Midbrain (tissue), 1 donor: Measurements from ENCODE around the gene SLC6A12.
"Not testable (repeated sequence)": the region's sequence is repeated elsewhere in the genome, so short reads cannot be mapped to it uniquely, and the experiment has no call there.

Source experiments
- DNase-seq: peaks from one replicate; lab custom pipeline; 2025; lab: John Stamatoyannopoulos, UW

Gene SLC6A12

GRCh38 chr12:214003-214741 lies at the start of gene SLC6A12:
Gene SLC6A12, minus strand, starts transcription at chr12:214157. Its CDS starts 4,171 bp downstream, at chr12:209986.
- DNase-seq, result no peak

GRCh38 chr12:263574-263973 lies 49.6 kb upstream of the SLC6A12 start:
- no peak for DNase-seq

- DNase-seq, result no peak
These were observed 48.9 kb upstream of the SLC6A12 start, which contains the start of gene SLC6A13 for GRCh38 chr12:262817-263216. Gene SLC6A13, minus strand, starts transcription at chr12:262836. Its CDS starts 2,784 bp downstream, at chr12:260052.

- DNase-seq, result no peak
These were observed 48.2 kb upstream of the SLC6A12 start for GRCh38 chr12:262113-262512.

GRCh38 chr12:257521-258321 lies 43.8 kb upstream of the SLC6A12 start:
- DNase-seq, result no peak

GRCh38 chr12:256958-257357 lies 43.0 kb upstream of the SLC6A12 start:
- no peak for DNase-seq

- no peak for DNase-seq
These were observed 42.3 kb upstream of the SLC6A12 start for GRCh38 chr12:256225-256624.

GRCh38 chr12:254912-255311 lies 41.0 kb upstream of the SLC6A12 start:
- DNase-seq, result no peak

- DNase-seq, result no peak
These were observed 40.1 kb upstream of the SLC6A12 start for GRCh38 chr12:254039-254438.

- DNase-seq, result no peak
These were observed 39.3 kb upstream of the SLC6A12 start for GRCh38 chr12:253116-253831.

- DNase-seq, result no peak
These were observed 38.7 kb upstream of the SLC6A12 start for GRCh38 chr12:252636-253035.

- DNase-seq, result no peak
These were observed 33.3 kb upstream of the SLC6A12 start for GRCh38 chr12:247271-247670.

GRCh38 chr12:243381-243780 lies 29.4 kb upstream of the SLC6A12 start:
- no peak for DNase-seq

- DNase-seq, result no peak
These were observed 28.5 kb upstream of the SLC6A12 start for GRCh38 chr12:242496-242895.

- DNase-seq, result no peak
These were observed 27.3 kb upstream of the SLC6A12 start for GRCh38 chr12:241266-241665.

GRCh38 chr12:240566-240965 lies 26.6 kb upstream of the SLC6A12 start:
- DNase-seq, result no peak

- DNase-seq, result no peak
These were observed 24.9 kb upstream of the SLC6A12 start for GRCh38 chr12:238736-239398.

- DNase-seq, result no peak
These were observed 24.2 kb upstream of the SLC6A12 start for GRCh38 chr12:238116-238515.

- no peak for DNase-seq
These were observed 23.3 kb upstream of the SLC6A12 start for GRCh38 chr12:237026-237815.

- DNase-seq, result no peak
These were observed 22.5 kb upstream of the SLC6A12 start for GRCh38 chr12:236445-236844.

- not testable (repeated sequence) for DNase-seq
These were observed 22.0 kb upstream of the SLC6A12 start for GRCh38 chr12:235967-236366.
